Muscle of leg (tissue), 11 donors: ENCODE results near the gene MYOZ1. TPM values are rescaled to one million over a fixed set of nuclear protein-coding genes. Genes with fewer than 3 reads are reported as not detected.

Experiments used
- DNase-seq: peaks from one replicate; pipeline ENCODE4 v3.0.0; 2013
- H3K27ac ChIP-seq: one replicate; pipeline ENCODE4 v1.5.1; 2013; ENCODE audit warnings: mild to moderate bottlenecking, low read length, control low read depth
- H3K27me3 ChIP-seq: one replicate; pipeline ENCODE4 v1.6.1; 2013; ENCODE audit warnings: low read length; ENCODE audit not compliant: control insufficient read depth, insufficient read depth
- H3K36me3 ChIP-seq: one replicate; pipeline ENCODE4 v1.6.1; 2013; ENCODE audit warnings: low read length; ENCODE audit not compliant: control insufficient read depth, insufficient read depth
- H3K4me1 ChIP-seq: one replicate; pipeline ENCODE4 v1.6.1; 2013; ENCODE audit warnings: low read length; ENCODE audit not compliant: control insufficient read depth, insufficient read depth
- H3K4me3 ChIP-seq: one replicate; pipeline ENCODE4 v1.5.1; 2013; ENCODE audit warnings: low read length, control low read depth
- H3K9me3 ChIP-seq: replicated peaks from 2 replicates; pipeline ENCODE4 v1.6.1; 2013; ENCODE audit warnings: low read depth, low read length; ENCODE audit not compliant: control insufficient read depth
- WGBS: methylation state at CpG from one replicate; pipeline ENCODE4 v1.1.5; 2013; ENCODE audit warnings: missing lambda C conversion rate; ENCODE audit not compliant: insufficient coverage; 5-methylcytosine and 5-hydroxymethylcytosine counted together
- polyA plus RNA-seq, 8 donors: library from polyadenylated mRNA; unstranded; fragments of 120-200 nt; gene quantifications; one replicate each; pipeline versions ENCODE4 v1.2.1 to v1.2.3, GENCODE V29; 2013; ENCODE audit warnings: inconsistent platforms in 1 of 8, low replicate concordance in 1 of 8; ENCODE audit not compliant: insufficient read length in 8 of 8, insufficient read depth in 1 of 8
- total RNA-seq: library from RNA; stranded (reverse); fragments of 120-200 nt; gene quantifications from one replicate; pipeline ENCODE4 v1.2.4, GENCODE V29; 2013

Gene MYOZ1
- total and polyA plus RNA-seq, 9 donors, result 201 to 638 (median 501) TPM

DNA sequence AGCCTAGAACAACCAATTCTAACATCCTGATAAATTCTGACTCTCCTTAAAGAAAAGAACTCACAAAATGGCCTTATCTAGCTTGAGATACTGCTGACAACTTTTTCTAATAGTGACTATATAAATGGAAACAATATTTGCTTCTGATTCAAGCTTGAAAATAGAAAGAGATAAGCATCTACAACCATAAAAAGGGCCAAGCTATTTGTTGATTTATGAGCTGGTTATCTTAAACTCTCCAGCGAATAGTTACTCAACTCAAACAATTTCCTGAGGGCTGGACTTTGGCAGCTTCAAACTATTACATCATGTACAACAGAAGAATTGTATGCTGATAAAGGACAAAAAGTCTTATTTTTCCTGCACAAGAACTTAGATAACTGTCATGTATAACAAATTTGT is 54.7 kb downstream of the MYOZ1 start:
- no peaks in the 10 kb centered on the region for H3K36me3 ChIP-seq
- WGBS, result no CpG with 5 or more reads among the region's 1 CpG
- no peak overlapping the region for H3K27ac ChIP-seq
- DNase-seq, result peak; percentile 77
- H3K27me3 ChIP-seq, result no peaks in the 10 kb centered on the region
- no peak overlapping the region for H3K4me3 ChIP-seq
- peaks cover 2% of the 10 kb centered on the region for H3K9me3 ChIP-seq
- peaks cover 3% of the 10 kb centered on the region for H3K4me1 ChIP-seq

DNA sequence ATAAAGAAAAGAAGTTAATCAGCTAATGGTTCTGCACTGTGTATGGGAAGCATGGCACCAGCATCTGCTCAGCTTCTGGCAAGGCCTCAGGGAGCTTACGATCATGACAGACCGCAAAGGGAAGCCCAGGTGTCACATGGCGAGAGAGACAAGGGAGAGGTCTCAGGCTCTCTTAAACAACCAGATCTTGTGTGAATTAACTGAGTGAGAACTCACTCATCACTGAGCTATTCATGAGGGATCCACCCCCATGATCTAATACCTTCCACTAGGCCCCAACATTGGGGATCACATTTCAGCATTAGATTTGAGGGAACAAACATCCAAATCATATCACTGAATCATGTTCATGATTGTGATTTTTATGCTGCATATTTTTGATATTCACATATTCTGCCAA is 55.9 kb downstream of the MYOZ1 start:
- peak; percentile 36 for DNase-seq
- Histone ChIP-seq H3K9me3 (peaks cover 2% of the 10 kb centered on the region), H3K36me3 (no peaks in the 10 kb centered on the region), H3K4me1 (peaks cover 3% of the 10 kb centered on the region), H3K4me3 (no peak overlapping the region), H3K27ac (no peak overlapping the region), H3K27me3 (no peaks in the 10 kb centered on the region)
- whole genome bisulfite sequencing, result 100% methylated on average over 1 of the region's 3 CpGs

DNA sequence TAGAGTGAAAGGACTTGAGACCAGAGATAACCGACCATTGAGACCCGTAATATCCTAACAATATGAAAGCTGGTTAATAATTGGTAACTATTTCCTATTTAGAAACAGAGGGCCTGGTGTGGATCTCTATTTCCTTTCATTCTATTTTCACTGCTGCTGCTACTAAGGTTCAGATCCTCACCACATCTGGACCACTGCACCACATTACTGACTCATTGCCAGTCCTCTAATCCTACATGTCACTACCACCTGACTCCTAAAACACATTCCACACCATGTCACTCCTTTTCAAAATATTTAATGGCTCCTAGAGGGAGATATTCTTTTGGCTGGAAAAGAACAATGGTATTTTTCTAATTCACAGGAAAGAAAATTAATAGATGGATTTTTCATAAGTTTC is 56.5 kb downstream of the MYOZ1 start:
- Histone ChIP-seq H3K36me3 (no peaks in the 10 kb centered on the region), H3K4me1 (peaks cover 3% of the 10 kb centered on the region), H3K9me3 (peaks cover 2% of the 10 kb centered on the region), H3K27ac (no peak overlapping the region), H3K4me3 (no peak overlapping the region), H3K27me3 (no peaks in the 10 kb centered on the region)
- DNase-seq, result no peak
- WGBS, result no CpG with 5 or more reads among the region's 2 CpGs

DNA sequence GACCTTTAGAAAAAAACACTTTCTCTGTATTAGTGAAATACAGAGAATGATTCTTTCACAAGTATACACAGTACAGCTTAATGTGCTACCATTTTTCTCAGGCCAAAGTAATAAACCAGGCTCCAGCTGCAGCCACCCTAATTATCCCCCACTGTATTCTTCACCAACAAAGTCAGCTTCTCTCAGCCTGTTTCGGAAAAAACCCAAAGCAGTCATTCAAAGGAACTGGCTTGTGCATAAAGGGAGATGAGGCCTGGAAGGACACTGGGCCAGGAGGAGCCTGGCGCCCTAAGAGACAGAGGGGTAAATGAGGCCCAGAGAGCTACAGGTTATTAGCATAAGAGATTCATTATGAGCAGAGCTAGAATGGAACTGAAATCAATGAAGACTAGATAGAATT is 59.4 kb downstream of the MYOZ1 start:
- WGBS, result 37% methylated on average over 2 of the region's 2 CpGs
- Histone ChIP-seq H3K4me1 (peaks cover 8% of the 10 kb centered on the region), H3K27me3 (no peaks in the 10 kb centered on the region), H3K36me3 (no peaks in the 10 kb centered on the region), H3K9me3 (peaks cover 2% of the 10 kb centered on the region), H3K27ac (no peak overlapping the region), H3K4me3 (no peak overlapping the region)
- peak; percentile 53 for DNase-seq

Other genes with a start within 250 kb of the MYOZ1 start
- 53.3 TPM for gene ANXA7, start 227.4 kb downstream of the MYOZ1 start, total RNA-seq
- 10 to 100 TPM; 50.0 to 59.5 (median 55.2) TPM for gene ANXA7, start 227.4 kb downstream of the MYOZ1 start, polyA plus RNA-seq
- 28.2 TPM for gene MSS51, start 207.9 kb downstream of the MYOZ1 start, total RNA-seq
- gene MSS51, start 207.9 kb downstream of the MYOZ1 start, polyA plus RNA-seq, result 10 to 100 TPM in 7 of 8 donors, 1 to 10 TPM in 1; 8.1 to 35.2 (median 23.7) TPM
- 72.0 TPM for gene PPP3CB, start 145.4 kb downstream of the MYOZ1 start, total RNA-seq
- 100 to 1,000 TPM; 119 to 163 (median 129) TPM for gene PPP3CB, start 145.4 kb downstream of the MYOZ1 start, polyA plus RNA-seq
- 14.1 TPM for gene USP54, start 50.1 kb downstream of the MYOZ1 start, total RNA-seq
- 10 to 100 TPM; 13.6 to 18.6 (median 17.0) TPM for gene USP54, start 50.1 kb downstream of the MYOZ1 start, polyA plus RNA-seq
- 35.6 TPM for gene SYNPO2L, start 14.6 kb upstream of the MYOZ1 start, total RNA-seq
- gene SYNPO2L, start 14.6 kb upstream of the MYOZ1 start, polyA plus RNA-seq, result 100 to 1,000 TPM; 136 to 224 (median 185) TPM
- 6.3 TPM for gene AGAP5, start 56.6 kb upstream of the MYOZ1 start, total RNA-seq
- gene AGAP5, start 56.6 kb upstream of the MYOZ1 start, polyA plus RNA-seq, result 10 to 100 TPM in 3 of 8 donors, 1 to 10 TPM in 5; 4.4 to 16.7 (median 7.2) TPM
- gene SEC24C, start 102.9 kb upstream of the MYOZ1 start, total RNA-seq, result 44.6 TPM
- gene SEC24C, start 102.9 kb upstream of the MYOZ1 start, polyA plus RNA-seq, result 10 to 100 TPM; 43.4 to 59.3 (median 49.9) TPM
- 33.3 TPM for gene CHCHD1, start 140.6 kb upstream of the MYOZ1 start, total RNA-seq
- gene CHCHD1, start 140.6 kb upstream of the MYOZ1 start, polyA plus RNA-seq, result 10 to 100 TPM; 30.1 to 36.3 (median 33.7) TPM
- 40.7 TPM for gene ZSWIM8, start 144.1 kb upstream of the MYOZ1 start, total RNA-seq
- 10 to 100 TPM; 57.5 to 80.5 (median 66.1) TPM for gene ZSWIM8, start 144.1 kb upstream of the MYOZ1 start, polyA plus RNA-seq
- 11.4 TPM for gene NDST2, start 170.1 kb upstream of the MYOZ1 start, total RNA-seq
- gene NDST2, start 170.1 kb upstream of the MYOZ1 start, polyA plus RNA-seq, result 10 to 100 TPM; 16.1 to 23.6 (median 19.4) TPM
- gene CAMK2G, start 233.1 kb upstream of the MYOZ1 start, total RNA-seq, result 18.4 TPM
- 10 to 100 TPM; 22.2 to 34.7 (median 27.6) TPM for gene CAMK2G, start 233.1 kb upstream of the MYOZ1 start, polyA plus RNA-seq